Tibial artery (tissue), 4 donors: ENCODE measurements around the gene C2orf92.

Source experiments
- DNase-seq, 2 donors: peaks; one replicate each; pipeline ENCODE4 v3.0.0-alpha.2; 2019
- H3K27ac ChIP-seq, 2 donors: fragments of 200-600 bp; sonication (generic) in 1 of 2; 1 replicate in 1 of 2; 2 replicates in 1 of 2; pipeline ENCODE4 v1.5.1; 2018 to 2019; ENCODE audit warnings: mild to moderate bottlenecking in 1 of 2
- H3K27me3 ChIP-seq, 2 donors: fragments of 200-600 bp; sonication (generic) in 1 of 2; one replicate each; pipeline versions ENCODE4 v1.5.1 to v1.6.0; 2016 to 2019
- H3K36me3 ChIP-seq, 3 donors: fragments of 200-600 bp; sonication (generic) in 2 of 3; one replicate each; pipeline ENCODE4 v1.5.1; 2016 to 2019; ENCODE audit warnings: mild to moderate bottlenecking in 2 of 3
- H3K4me1 ChIP-seq, 4 donors: fragments of 200-600 bp; sonication (generic) in 2 of 4; 1 replicate in 3 of 4; 2 replicates in 1 of 4; pipeline ENCODE4 v1.5.1; 2016 to 2019
- H3K4me3 ChIP-seq, 2 donors: fragments of 200-600 bp; sonication (generic) in 1 of 2; 1 replicate in 1 of 2; 2 replicates in 1 of 2; pipeline ENCODE4 v1.5.1; 2018 to 2019; ENCODE audit warnings: mild to moderate bottlenecking in 2 of 2
- H3K9me3 ChIP-seq, 3 donors: fragments of 200-600 bp; sonication (generic) in 1 of 3; one replicate each; pipeline ENCODE4 v1.5.1; 2016 to 2019
- CTCF ChIP-seq, 2 experiments: fragments of 200-600 bp in 1 of 2; fragments of 450-650 bp in 1 of 2; IDR thresholded peaks; one replicate each; pipeline ENCODE4 v1.5.1; 2017 to 2019; ENCODE audit warnings: antibody characterized with exemption in 2 of 2, mild to moderate bottlenecking in 1 of 2, moderate library complexity in 1 of 2
- intact Hi-C: fragments of 100-400 bp; cut with DNase I; formaldehyde crosslinking; loops from one replicate; pipeline ENCODE4 v1.15.0; 2023; ENCODE audit warnings: low total_unique reads

C2orf92 gene

GRCh38 chr2:97724073-97724410 lies 54.5 kb downstream of the C2orf92 start:
- no peak for DNase-seq
- H3K4me1 ChIP-seq = no peaks in the 10 kb centered on the region
- H3K9me3 ChIP-seq = no peaks in the 10 kb centered on the region
- no peak overlapping the region for H3K4me3 ChIP-seq
- H3K27me3 ChIP-seq = peaks cover 0 to 13% of the 10 kb centered on the region in 2 donors
- H3K27ac ChIP-seq = no peak overlapping the region
- intact Hi-C loops = no loop called here
- no peaks in the 10 kb centered on the region for H3K36me3 ChIP-seq
- TF ChIP-seq CTCF (IDR thresholded peaks at IDR 0.05) = no peak

- TF ChIP-seq CTCF (IDR thresholded peaks at IDR 0.05) = no peak
- Histone ChIP-seq H3K36me3 (no peaks in the 10 kb centered on the region), H3K27me3 (peaks cover 0 to 13% of the 10 kb centered on the region in 2 donors), H3K9me3 (no peaks in the 10 kb centered on the region), H3K27ac (no peak overlapping the region), H3K4me3 (no peak overlapping the region), H3K4me1 (no peaks in the 10 kb centered on the region)
- no peak for DNase-seq
- intact Hi-C loops = no loop called here
Measured at GRCh38 chr2:97724501-97724900, 55.0 kb downstream of the C2orf92 start.

GRCh38 chr2:97724946-97725688 lies 55.6 kb downstream of the C2orf92 start:
- intact Hi-C loops = no loop called here
- DNase-seq = no peak
- no peaks in the 10 kb centered on the region for H3K36me3 ChIP-seq
- no peak for TF ChIP-seq CTCF (IDR thresholded peaks at IDR 0.05)
- no peaks in the 10 kb centered on the region for H3K4me1 ChIP-seq
- peaks cover 0 to 13% of the 10 kb centered on the region in 2 donors for H3K27me3 ChIP-seq
- H3K4me3 ChIP-seq = no peak overlapping the region
- peaks cover 0 to 3% (median 0%) of the 10 kb centered on the region in 3 donors for H3K9me3 ChIP-seq
- H3K27ac ChIP-seq = no peak overlapping the region

GRCh38 chr2:97726261-97727064 lies 57.0 kb downstream of the C2orf92 start:
- no peak for TF ChIP-seq CTCF (IDR thresholded peaks at IDR 0.05)
- H3K36me3 ChIP-seq = no peaks in the 10 kb centered on the region
- no peak overlapping the region for H3K4me3 ChIP-seq
- peak in 1 of 2 donors; percentile 2 for DNase-seq
- H3K27me3 ChIP-seq = peaks cover 0 to 13% of the 10 kb centered on the region in 2 donors
- intact Hi-C loops = no loop called here
- peaks cover 0 to 10% (median 0%) of the 10 kb centered on the region in 3 donors for H3K9me3 ChIP-seq
- no peak overlapping the region for H3K27ac ChIP-seq
- no peaks in the 10 kb centered on the region for H3K4me1 ChIP-seq

- H3K36me3 ChIP-seq = no peaks in the 10 kb centered on the region
- peaks cover 0 to 10% (median 0%) of the 10 kb centered on the region in 3 donors for H3K9me3 ChIP-seq
- no peaks in the 10 kb centered on the region for H3K4me1 ChIP-seq
- intact Hi-C loops = no loop called here
- TF ChIP-seq CTCF (IDR thresholded peaks at IDR 0.05) = no peak
- H3K4me3 ChIP-seq = no peak overlapping the region
- DNase-seq = no peak
- H3K27me3 ChIP-seq = peaks cover 0 to 13% of the 10 kb centered on the region in 2 donors
- H3K27ac ChIP-seq = no peak overlapping the region
Measured at GRCh38 chr2:97727296-97727695, 57.8 kb downstream of the C2orf92 start.
